GM19043 (cell line): ENCODE data around the gene HIVEP1.
A peak's percentile ranks its signal among the peaks of the same experiment; 100 is the strongest.

Experiments used
- ATAC-seq: cut with Tn5 transposase; IDR thresholded peaks from one replicate; pipeline ENCODE4 v1.9.1; 2021; ENCODE audit warnings: low read depth; ENCODE audit not compliant: unreplicated experiment

The HIVEP1 gene

GRCh38 chr6:12047304-12047703 lies 35.2 kb downstream of the HIVEP1 start:
- ATAC-seq: no peak

- ATAC-seq: no peak
Observed at GRCh38 chr6:12047792-12048432, 35.8 kb downstream of the HIVEP1 start.

- no peak for ATAC-seq
Observed at GRCh38 chr6:12048609-12049008, 36.5 kb downstream of the HIVEP1 start.

- ATAC-seq: peak; percentile 46
Observed at GRCh38 chr6:12049165-12049564, 37.1 kb downstream of the HIVEP1 start.

- peak; percentile 68 for ATAC-seq
Observed at GRCh38 chr6:12051861-12052368, 39.8 kb downstream of the HIVEP1 start.

GRCh38 chr6:12058172-12058961 lies 46.3 kb downstream of the HIVEP1 start:
- no peak for ATAC-seq

GRCh38 chr6:12060780-12061609 lies 48.9 kb downstream of the HIVEP1 start:
- ATAC-seq: peak; percentile 83

GRCh38 chr6:12062605-12063004 lies 50.5 kb downstream of the HIVEP1 start:
- no peak for ATAC-seq

- ATAC-seq: no peak
Observed at GRCh38 chr6:12064131-12064530, 52.0 kb downstream of the HIVEP1 start.

GRCh38 chr6:12064538-12065071 lies 52.5 kb downstream of the HIVEP1 start:
- no peak for ATAC-seq

GRCh38 chr6:12065321-12066140 lies 53.4 kb downstream of the HIVEP1 start:
- no peak for ATAC-seq

GRCh38 chr6:12066297-12066696 lies 54.2 kb downstream of the HIVEP1 start:
- ATAC-seq: no peak

GRCh38 chr6:12068899-12069557 lies 56.9 kb downstream of the HIVEP1 start:
- ATAC-seq: no peak

- no peak for ATAC-seq
Observed at GRCh38 chr6:12069891-12070529, 57.9 kb downstream of the HIVEP1 start.

- ATAC-seq: no peak
Observed at GRCh38 chr6:12071064-12071615, 59.0 kb downstream of the HIVEP1 start.

GRCh38 chr6:12075067-12075563 lies 63.0 kb downstream of the HIVEP1 start:
- ATAC-seq: no peak

- ATAC-seq: no peak
Observed at GRCh38 chr6:12077021-12077710, 65.1 kb downstream of the HIVEP1 start.

- ATAC-seq: no peak
Observed at GRCh38 chr6:12078014-12078413, 65.9 kb downstream of the HIVEP1 start.
